HG03066 (cell line): ENCODE measurements around the gene CIAO3.

Experiments
- ATAC-seq: cut with Tn5 transposase; IDR thresholded peaks from one replicate; pipeline ENCODE4 v1.9.1; 2021; ENCODE audit warnings: low read depth; ENCODE audit not compliant: unreplicated experiment

Gene CIAO3

DNA sequence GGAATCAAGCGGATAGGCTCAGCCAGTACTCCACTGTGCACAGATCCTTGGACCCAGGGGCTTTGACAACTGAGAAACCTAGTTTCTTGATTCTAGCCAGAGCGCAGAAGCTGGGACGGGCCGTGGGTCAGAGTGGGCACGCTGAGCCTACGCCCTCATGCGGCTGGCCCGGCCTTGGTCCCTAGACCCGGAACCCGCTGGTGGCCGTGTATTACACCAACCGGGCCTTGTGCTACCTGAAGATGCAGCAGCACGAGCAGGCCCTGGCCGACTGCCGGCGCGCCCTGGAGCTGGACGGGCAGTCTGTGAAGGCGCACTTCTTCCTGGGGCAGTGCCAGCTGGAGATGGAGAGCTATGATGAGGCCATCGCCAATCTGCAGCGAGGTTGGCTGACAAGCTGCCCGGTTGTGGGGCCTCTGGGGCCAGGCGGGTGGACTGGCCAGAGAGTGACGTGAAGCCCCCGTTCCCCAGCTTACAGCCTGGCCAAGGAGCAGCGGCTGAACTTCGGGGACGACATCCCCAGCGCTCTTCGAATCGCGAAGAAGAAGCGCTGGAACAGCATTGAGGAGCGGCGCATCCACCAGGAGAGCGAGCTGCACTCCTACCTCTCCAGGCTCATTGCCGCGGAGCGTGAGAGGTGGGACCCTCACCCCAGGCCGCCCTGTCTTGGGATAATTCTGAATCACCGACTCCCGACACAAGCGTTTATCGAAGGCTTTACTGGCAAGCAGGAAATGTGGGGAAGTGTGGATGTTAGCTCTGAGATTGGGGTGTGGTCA, 59.6 kb downstream of the CIAO3 start:
- ATAC-seq: no peak

DNA sequence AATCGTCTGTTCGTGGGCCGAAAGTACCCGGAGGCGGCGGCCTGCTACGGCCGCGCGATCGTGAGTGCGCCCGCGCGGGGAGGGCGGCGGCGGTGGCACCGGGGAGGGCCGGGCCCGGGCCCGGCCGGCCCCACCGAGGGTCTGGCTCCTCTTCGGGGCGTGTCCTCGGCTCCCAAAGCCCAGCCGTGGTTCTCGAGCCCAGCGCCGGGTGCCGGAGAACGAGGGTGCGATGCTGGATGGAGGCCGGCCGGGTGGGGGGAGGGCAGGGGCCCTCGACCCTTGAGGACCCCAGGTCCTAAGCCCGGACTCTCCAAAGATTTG, 60.2 kb downstream of the CIAO3 start:
- ATAC-seq: no peak

GRCh38 chr16:679814-680624, 60.8 kb downstream of the CIAO3 start, which contains the start of gene STUB1:
Gene STUB1 (plus strand): TSS chr16:680410. CDS start chr16:680526, 116 bp downstream.
- peak; percentile 39 for ATAC-seq
